Right lobe of liver (tissue), 6 donors: Measurements from ENCODE around the gene THADA. TPM values are rescaled to one million over a fixed set of nuclear protein-coding genes. Genes with fewer than 3 reads are reported as not detected.

ENCODE experiments used
- ATAC-seq, 4 donors: fragments of 200-7000 bp; cut with Tn5 transposase; one replicate each; pipeline ENCODE4 v1.9.1; 2020; ENCODE audit warnings: mild to moderate bottlenecking in 4 of 4, moderate library complexity in 4 of 4
- DNase-seq, 3 donors: peaks; one replicate each; pipeline ENCODE4 v3.0.0-alpha.2; 2020
- H3K27ac ChIP-seq, 3 donors: fragments of 200-600 bp; one replicate each; pipeline ENCODE4 v1.8.0; 2022
- H3K27me3 ChIP-seq, 2 donors: fragments of 200-600 bp; one replicate each; pipeline ENCODE4 v1.8.0; 2022
- H3K36me3 ChIP-seq, 4 donors: fragments of 200-600 bp; sonication (generic) in 1 of 4; one replicate each; pipeline versions ENCODE4 v1.5.1 to v1.8.0; 2017 to 2022; ENCODE audit warnings: control low read depth in 1 of 4
- H3K4me1 ChIP-seq, 4 donors: fragments of 200-600 bp; sonication (generic) in 1 of 4; one replicate each; pipeline versions ENCODE4 v1.5.1 to v1.8.0; 2017 to 2022; ENCODE audit warnings: control low read depth in 1 of 4
- H3K4me3 ChIP-seq, 3 donors: fragments of 200-600 bp; one replicate each; pipeline ENCODE4 v1.8.0; 2022
- H3K9me3 ChIP-seq, 4 donors: fragments of 200-600 bp; sonication (generic) in 1 of 4; one replicate each; pipeline versions ENCODE4 v1.5.1 to v1.8.0; 2017 to 2022; ENCODE audit warnings: control low read depth in 1 of 4
- CTCF ChIP-seq, 4 donors: fragments of 200-600 bp in 3 of 4; fragments of 450-650 bp in 1 of 4; IDR thresholded peaks; one replicate each; pipeline versions ENCODE4 v1.5.1 to v1.8.0; 2016 to 2022; ENCODE audit warnings: antibody characterized with exemption in 4 of 4, mild to moderate bottlenecking in 2 of 4
- POLR2A ChIP-seq: fragments of 450-650 bp; IDR thresholded peaks from one replicate; pipeline ENCODE4 v1.6.1; 2017; ENCODE audit warnings: antibody characterized with exemption, mild to moderate bottlenecking
- WGBS: methylation state at CpG from one replicate; pipeline ENCODE4 v1.1.6; 2018; ENCODE audit warnings: low coverage, low lambda C conversion rate; ENCODE audit not compliant: insufficient coverage; ENCODE audit errors: missing lambda C conversion rate; 5-methylcytosine and 5-hydroxymethylcytosine counted together
- intact Hi-C, 2 donors: fragments of 100-400 bp; cut with DNase I; formaldehyde crosslinking; loops; one replicate each; pipeline versions ENCODE4 v1.11.2 to v1.14.1; 2022
- total RNA-seq, 6 experiments: library from RNA; depleted of rRNA in 2 of 6; stranded (reverse); fragments of >200 nt in 2 of 6; fragmentation: NEBNext Ultra II Directional in 3 of 6; extraction: Animal tissue kit (Norgen Biotek cat#: 25700) in 3 of 6; gene quantifications; one replicate each; pipeline versions ENCODE4 v1.1.0 to v1.2.4, GENCODE V29; 2016 to 2023
- donor health status: DM: no; HTN: yes; CAD: no.
- donor health status: DM: no; HTN: no; CAD: no.
- donor health status: DM: no; HTN: no; CAD: no.
- donor health status: DM: no; HTN: yes; CAD: no.
- donor health status: DM: no; HTN: yes; CAD: no.

THADA gene
- total RNA-seq, 6 experiments from 2014 or later = 12.2 to 21.6 (median 14.0) TPM

GRCh38 chr2:43355399-43355798, 240.4 kb downstream of the THADA start:
- WGBS = 38% methylated on average over 3 of the region's 3 CpGs
- no peak overlapping the region for H3K27ac ChIP-seq
- peaks cover 0 to 30% (median 0%) of the 10 kb centered on the region in 4 donors for H3K4me1 ChIP-seq
- DNase-seq (no peak), ATAC-seq (no peak)
- TF ChIP-seq CTCF (IDR thresholded peaks at IDR 0.05) (no peak), POLR2A (no peak)
- H3K9me3 ChIP-seq = no peaks in the 10 kb centered on the region
- no peak overlapping the region for H3K4me3 ChIP-seq
- intact Hi-C loops = no loop called here
- H3K27me3 ChIP-seq = no peaks in the 10 kb centered on the region
- H3K36me3 ChIP-seq = no peaks in the 10 kb centered on the region

- 56% methylated on average over 3 of the region's 3 CpGs for WGBS
- DNase-seq = no peak
- ATAC-seq = no peak
- intact Hi-C loops = no loop called here
- Histone ChIP-seq H3K9me3 (no peaks in the 10 kb centered on the region), H3K4me1 (peaks cover 0 to 17% (median 5%) of the 10 kb centered on the region in 4 donors), H3K27me3 (no peaks in the 10 kb centered on the region), H3K36me3 (no peaks in the 10 kb centered on the region), H3K27ac (no peak overlapping the region), H3K4me3 (no peak overlapping the region)
- TF ChIP-seq POLR2A = no peak
- no peak for TF ChIP-seq CTCF (IDR thresholded peaks at IDR 0.05)
Measured at GRCh38 chr2:43349904-43350303, 245.9 kb downstream of the THADA start.

- no peak for TF ChIP-seq POLR2A
- no peak for TF ChIP-seq CTCF (IDR thresholded peaks at IDR 0.05)
- intact Hi-C loops = no loop called here
- no peak overlapping the region for H3K4me3 ChIP-seq
- no peak overlapping the region for H3K27ac ChIP-seq
- 40% methylated on average over 1 of the region's 1 CpG for WGBS
- H3K27me3 ChIP-seq = no peaks in the 10 kb centered on the region
- no peaks in the 10 kb centered on the region for H3K9me3 ChIP-seq
- H3K4me1 ChIP-seq = peaks cover 0 to 25% (median 8%) of the 10 kb centered on the region in 4 donors
- no peaks in the 10 kb centered on the region for H3K36me3 ChIP-seq
- DNase-seq (no peak), ATAC-seq (no peak)
Measured at GRCh38 chr2:43348908-43349661, 246.8 kb downstream of the THADA start.

DNA sequence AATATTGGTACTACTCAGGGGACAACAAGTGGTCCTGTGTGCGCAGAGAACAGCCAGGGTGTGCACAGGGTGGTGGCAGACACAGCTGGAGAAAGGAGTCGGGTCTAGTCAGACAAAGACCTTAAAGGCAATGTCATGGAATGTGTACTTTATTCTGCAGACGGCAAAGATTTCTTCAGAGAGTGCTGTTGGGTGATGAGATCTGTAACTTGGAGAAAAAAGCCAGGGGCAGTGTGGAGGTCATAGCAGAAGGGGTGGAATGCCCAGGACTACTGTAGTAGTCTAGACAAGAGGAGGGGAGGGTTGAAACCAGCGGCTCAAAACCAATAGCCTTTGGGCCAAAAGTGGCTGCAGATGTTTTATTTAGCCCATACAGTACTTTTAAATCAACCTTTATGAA, 248.1 kb downstream of the THADA start:
- intact Hi-C loops = no loop called here
- TF ChIP-seq POLR2A = no peak
- TF ChIP-seq CTCF (IDR thresholded peaks at IDR 0.05) = no peak
- H3K27ac ChIP-seq = no peak overlapping the region
- DNase-seq (no peak), ATAC-seq (no peak)
- 89% methylated on average over 3 of the region's 4 CpGs for WGBS
- H3K9me3 ChIP-seq = no peaks in the 10 kb centered on the region
- no peak overlapping the region for H3K4me3 ChIP-seq
- no peaks in the 10 kb centered on the region for H3K27me3 ChIP-seq
- no peaks in the 10 kb centered on the region for H3K36me3 ChIP-seq
- H3K4me1 ChIP-seq = peaks cover 0 to 38% (median 11%) of the 10 kb centered on the region in 4 donors
